ENCODE results near the gene RAB40B.

RAB40B gene

GRCh38 chr17:82648165-82648668, 50.3 kb downstream of the RAB40B start, which contains the start of gene WDR45B (continued):
- peak; percentile 53; the same call in 1 of the 2 replicates for TF ChIP-seq REPIN1 (tag by site-specific recombination; IDR thresholded peaks at IDR 0.05; ENCODE audit: low read depth)
- TF ChIP-seq ZBTB20 (tag by site-specific recombination; IDR thresholded peaks at IDR 0.05) = peak; percentile 80
- no peak for TF ChIP-seq PRDM1 (tag by site-specific recombination; IDR thresholded peaks at IDR 0.05)
- no peak for TF ChIP-seq ZBTB49 (tag by site-specific recombination; IDR thresholded peaks at IDR 0.05; ENCODE audit: low read depth)
- TF ChIP-seq ZNF449 (tag by site-specific recombination; IDR thresholded peaks at IDR 0.05) = no peak
- no peak for TF ChIP-seq ZNF175 (tag by site-specific recombination; IDR thresholded peaks at IDR 0.05)
- TF ChIP-seq IKZF3 (tag by site-specific recombination; IDR thresholded peaks at IDR 0.05) = 0 out of 2 replicates have a peak, but pooled peaks have one; percentile 7
- peak; percentile 34; the same call in 1 of the 2 replicates for TF ChIP-seq ELK4 (IDR thresholded peaks at IDR 0.05; ENCODE audit: borderline replicate concordance, low read depth, low read length)
- TF ChIP-seq ZNF670 (tag by site-specific recombination; IDR thresholded peaks at IDR 0.05; ENCODE audit: low read depth) = no peak
- TF ChIP-seq ZNF692 (tag by site-specific recombination; IDR thresholded peaks at IDR 0.05) = no peak
- no peak for TF ChIP-seq ZNF585B (tag by site-specific recombination; IDR thresholded peaks at IDR 0.05)
- TF ChIP-seq ZNF501 (tag by site-specific recombination; IDR thresholded peaks at IDR 0.05) = no peak
- no peak for TF ChIP-seq ZNF133 (tag by site-specific recombination; IDR thresholded peaks at IDR 0.05)
- no peak for TF ChIP-seq ZNF792 (tag by site-specific recombination; IDR thresholded peaks at IDR 0.05)
- no peak for TF ChIP-seq ZNF37A (tag by site-specific recombination; IDR thresholded peaks at IDR 0.05)
- TF ChIP-seq OVOL3 (tag by site-specific recombination; IDR thresholded peaks at IDR 0.05) = no peak
- no peak for TF ChIP-seq ZNF280C (tag by site-specific recombination; IDR thresholded peaks at IDR 0.05)
- TF ChIP-seq ZNF302 (tag by site-specific recombination; IDR thresholded peaks at IDR 0.05; ENCODE audit: low read depth) = no peak
- no peak; the same call in 1 of the 2 replicates for TF ChIP-seq ZSCAN16 (tag by site-specific recombination; IDR thresholded peaks at IDR 0.05)
- no peak for TF ChIP-seq ZNF558 (tag by site-specific recombination; IDR thresholded peaks at IDR 0.05)
- TF ChIP-seq ZNF423 (tag by site-specific recombination; IDR thresholded peaks at IDR 0.05) = no peak
- TF ChIP-seq ZFP37 (tag by site-specific recombination; IDR thresholded peaks at IDR 0.05) = no peak
- no peak for TF ChIP-seq ZNF560 (tag by site-specific recombination; IDR thresholded peaks at IDR 0.05; ENCODE audit: borderline replicate concordance)
- TF ChIP-seq ZNF184 (tag by site-specific recombination; IDR thresholded peaks at IDR 0.05) = no peak
- TF ChIP-seq HOXD13 (CRISPR knock-in tag; IDR thresholded peaks at IDR 0.05; ENCODE audit: borderline replicate concordance) = peak; percentile 54; the same call in 1 of the 2 replicates
- no peak for TF ChIP-seq ZNF354C (tag by site-specific recombination; IDR thresholded peaks at IDR 0.05; ENCODE audit: borderline replicate concordance, low read depth)
- no peak for TF ChIP-seq ZNF704 (tag by site-specific recombination; IDR thresholded peaks at IDR 0.05)
- TF ChIP-seq ZFP41 (tag by site-specific recombination; IDR thresholded peaks at IDR 0.05; ENCODE audit: borderline replicate concordance) = no peak
- no peak for TF ChIP-seq ZNF626 (tag by site-specific recombination; IDR thresholded peaks at IDR 0.05)
- TF ChIP-seq ZNF639 (tag by site-specific recombination; IDR thresholded peaks at IDR 0.05) = no peak
